ENCODE measurements around the gene KLC1.

DNA sequence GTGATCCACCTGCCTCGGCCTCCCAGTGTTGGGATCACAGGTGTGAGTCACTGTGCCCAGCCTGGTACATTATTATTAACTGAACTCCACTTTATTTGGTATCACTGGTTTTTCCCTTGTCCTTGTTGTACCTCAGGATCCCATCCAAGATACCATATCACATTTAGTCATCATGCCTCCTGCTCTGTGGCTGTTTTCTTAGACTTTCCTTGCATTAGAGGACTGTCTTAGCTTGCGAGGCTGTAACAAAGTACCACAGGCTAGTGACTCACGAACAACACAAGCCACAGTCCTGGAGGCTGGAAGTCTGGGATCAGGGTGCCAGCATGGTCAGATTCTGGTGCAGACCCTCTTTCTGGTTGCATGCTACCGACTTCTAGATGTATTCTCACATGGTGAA is 12.2 kb downstream of the KLC1 start:
- TF ChIP-seq CTCF (IDR thresholded peaks at IDR 0.05) (no peak), POLR2A (IDR thresholded peaks at IDR 0.05) (no peak)
